HepG2 (cell line): ENCODE measurements around the gene NEFH. TPM values are rescaled to one million over a fixed set of nuclear protein-coding genes. Genes with fewer than 3 reads are reported as not detected.

Source experiments
- ATAC-seq: fragments of 200-7000 bp; cut with Tn5 transposase; 3 replicates; pipeline ENCODE4 v1.9.1; 2020; ENCODE audit warnings: mild to moderate bottlenecking, moderate library complexity
- BruUV-seq: library from RNA; stranded (reverse); fragments of 400-500 nt; replicated peaks from 2 replicates; lab custom pipeline; 2021; lab: Mats Ljungman, UMichigan
- CTCF ChIA-PET: fragments of 300-600 bp; formaldehyde crosslinking; extraction: SDS; loops from one replicate; lab custom pipeline; 2021; ENCODE audit warnings: low total read pairs, inconsistent platforms, low intra/inter-chr PET ratio; lab: Yijun Ruan, JAX
- POLR2A ChIA-PET: fragments of 350-600 bp; sonication (Branson Sonifier 250); formaldehyde crosslinking; loops from one replicate; lab custom pipeline; 2020; ENCODE audit warnings: antibody characterized with exemption, inconsistent platforms; lab: Yijun Ruan, JAX
- DNase-seq: peaks from one replicate; pipeline ENCODE4 v3.0.0-alpha.2; 2015; ENCODE audit warnings: low spot score
- FAIRE-seq: peaks from 3 replicates; lab custom pipeline; 2011; peaks lifted over from hg19 to GRCh38; lab: Jason Lieb, UNC
- H2AFZ ChIP-seq: one replicate; pipeline ENCODE4 v1.6.1; 2011; ENCODE audit warnings: low read length, inconsistent platforms
- H3K27ac ChIP-seq: fragments of 300-600 bp; 3 replicates; pipeline ENCODE4 v1.8.0; 2011; ENCODE audit warnings: mixed run types, mild to moderate bottlenecking, mixed read lengths, low read length, inconsistent platforms; ENCODE audit not compliant: insufficient read depth; ENCODE audit errors: extremely low read length
- H3K27me3 ChIP-seq, 2 experiments: fragments of 200-600 bp in 1 of 2; 2 replicates in 1 of 2; 3 replicates in 1 of 2; pipeline versions ENCODE4 v1.6.0 to v1.8.0; 2011; ENCODE audit warnings: low read length in 2 of 2, mild to moderate bottlenecking in 2 of 2, moderate library complexity in 2 of 2, inconsistent platforms in 1 of 2; ENCODE audit not compliant: insufficient read depth in 2 of 2, control insufficient read depth in 1 of 2
- H3K36me3 ChIP-seq, 2 experiments: fragments of 200-600 bp in 1 of 2; replicated peaks in 1 of 2; 2 replicates in 1 of 2; 3 replicates in 1 of 2; pipeline versions ENCODE4 v1.5.1 to v1.8.0; 2011; ENCODE audit warnings: low read length in 2 of 2, inconsistent platforms in 1 of 2; ENCODE audit not compliant: insufficient read depth in 2 of 2, control insufficient read depth in 1 of 2
- H3K4me1 ChIP-seq: 2 replicates; pipeline ENCODE4 v1.5.1; 2012; ENCODE audit warnings: low read length, inconsistent platforms; ENCODE audit not compliant: insufficient read depth
- H3K4me2 ChIP-seq: 2 replicates; pipeline ENCODE4 v1.6.0; 2011; ENCODE audit warnings: low read depth, low read length, inconsistent platforms
- H3K4me3 ChIP-seq, 3 experiments: fragments of 200-600 bp in 1 of 3; sonication (generic), shearing (Covaris generic) in 1 of 3; replicated peaks in 1 of 3; 2 replicates each; pipeline ENCODE4 v1.5.1; 2011 to 2016; ENCODE audit warnings: low read length in 3 of 3, inconsistent platforms in 2 of 3, low read depth in 2 of 3, mild to moderate bottlenecking in 2 of 3, control low read depth in 1 of 3, mixed read lengths in 1 of 3; ENCODE audit not compliant: insufficient read depth in 1 of 3
- H3K79me2 ChIP-seq: one replicate; pipeline ENCODE4 v1.6.1; 2011; ENCODE audit warnings: low read length, inconsistent platforms; ENCODE audit not compliant: insufficient read depth
- H3K9ac ChIP-seq: 2 replicates; pipeline ENCODE4 v1.6.0; 2011; ENCODE audit warnings: mild to moderate bottlenecking, low read depth, low read length, inconsistent platforms; ENCODE audit not compliant: insufficient read depth
- H3K9me3 ChIP-seq: 2 replicates; pipeline ENCODE4 v1.5.1; 2012; ENCODE audit warnings: mild to moderate bottlenecking, low read length
- H4K20me1 ChIP-seq: 2 replicates; pipeline ENCODE4 v1.6.0; 2011; ENCODE audit warnings: inconsistent platforms, mild to moderate bottlenecking, low read length, moderate library complexity; ENCODE audit not compliant: insufficient read depth
- HES4 ChIP-seq: sonication (generic); formaldehyde crosslinking; IDR thresholded peaks from 2 replicates; pipeline ENCODE4 v1.9.0; 2021; ENCODE audit warnings: mild to moderate bottlenecking, missing genetic modification reagents, borderline replicate concordance
- KDM2A ChIP-seq: sonication (generic); formaldehyde crosslinking; IDR thresholded peaks from 2 replicates; pipeline ENCODE4 v1.4.0; 2020; ENCODE audit warnings: low read depth, missing genetic modification reagents, borderline replicate concordance
- NFATC3 ChIP-seq: sonication (generic); formaldehyde crosslinking; IDR thresholded peaks from 2 replicates; pipeline ENCODE4 v1.5.1; 2020; ENCODE audit warnings: mild to moderate bottlenecking, missing genetic modification reagents
- SPEN ChIP-seq: sonication (generic); formaldehyde crosslinking; IDR thresholded peaks from 2 replicates; pipeline ENCODE4 v1.5.1; 2020; ENCODE audit warnings: low read depth, mild to moderate bottlenecking, missing genetic modification reagents
- ZNF121 ChIP-seq: sonication (generic); formaldehyde crosslinking; IDR thresholded peaks from 2 replicates; pipeline ENCODE4 v1.5.0; 2020; ENCODE audit warnings: mild to moderate bottlenecking, missing genetic modification reagents
- ZNF510 ChIP-seq: sonication (generic); formaldehyde crosslinking; IDR thresholded peaks from 2 replicates; pipeline ENCODE4 v1.4.0; 2020; ENCODE audit warnings: low read depth, mild to moderate bottlenecking, missing genetic modification reagents
- ZNF546 ChIP-seq: sonication (generic); formaldehyde crosslinking; conservative IDR thresholded peaks from 2 replicates; pipeline ENCODE4 v1.8.1; 2023; ENCODE audit warnings: mild to moderate bottlenecking, missing genetic modification reagents
- ZNF7 ChIP-seq: IDR thresholded peaks from 2 replicates; pipeline ENCODE4 v1.6.1; 2016; ENCODE audit warnings: missing biosample characterization, missing genetic modification reagents
- WGBS: methylation state at CpG from one replicate; pipeline ENCODE4 v1.1.6; 2017; ENCODE audit warnings: low lambda C conversion rate; 5-methylcytosine and 5-hydroxymethylcytosine counted together
- in situ Hi-C: cut with HindIII; loops from 2 replicates; pipeline ENCODE4 v1.10.0; 2017; ENCODE audit warnings: low pct_unique_long_range_greater_than_20kb; ENCODE audit not compliant: extremely low pct_ligation_motif_present
- intact Hi-C: fragments of 100-400 bp; cut with micrococcal nuclease; formaldehyde crosslinking; loops from one replicate; pipeline ENCODE4 v1.10.0; 2022; ENCODE audit not compliant: unreplicated experiment
- polyA plus RNA-seq, 8 experiments: library from polyadenylated mRNA; depleted of rRNA in 3 of 8; stranded (reverse) in 7 of 8; unstranded in 1 of 8; fragments of >200 nt; fragmentation: Illumina TruSeq in 4 of 8; extraction: Trizol in 4 of 8; gene quantifications; 2 replicates each; pipeline versions ENCODE4 v1.2.1 to v1.2.3, GENCODE V29; 2011 to 2016; ENCODE audit warnings: low read depth in 4 of 8, missing spikeins in 1 of 8, mixed read lengths in 1 of 8; ENCODE audit not compliant: insufficient read depth in 1 of 8
- total RNA-seq, 5 experiments: library from RNA; depleted of rRNA; stranded (reverse); fragments of >200 nt; fragmentation: Illumina TruSeq; extraction: Trizol; gene quantifications; 2 replicates each; pipeline ENCODE4 v1.2.3, GENCODE V29; 2016; ENCODE audit warnings: low read depth in 1 of 5
- TF ChIP-seq, protein P1 (sequence below): sonication (generic); formaldehyde crosslinking; IDR thresholded peaks from 2 replicates; pipeline ENCODE4 v1.5.1; 2020; ENCODE audit warnings: mild to moderate bottlenecking, missing genetic modification reagents, moderate library complexity

NEFH gene
- total and polyA plus RNA-seq, 2 of the 13 experiments (the other 11 are each of a cell fraction or from before 2014, with no cell fraction given): not detected

DNA sequence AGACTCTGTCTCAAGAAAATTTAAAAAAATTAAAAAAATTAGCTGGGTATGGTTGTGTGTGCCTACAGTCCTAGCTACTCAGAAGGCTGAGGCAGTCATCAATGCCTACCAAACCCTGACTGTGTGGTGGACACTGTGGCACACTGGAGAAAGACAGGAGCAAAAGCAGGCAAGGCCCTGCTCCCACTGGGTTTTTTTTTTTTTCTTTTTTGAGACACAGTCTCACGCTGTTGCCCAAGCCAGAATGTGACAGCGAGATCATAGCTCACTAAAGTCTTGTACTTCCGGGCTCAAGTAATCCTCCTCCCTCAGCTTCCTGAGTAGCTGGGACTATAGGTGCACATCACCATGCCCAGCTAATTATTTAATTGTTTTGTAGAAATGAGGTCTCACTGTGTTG, 4.6 kb downstream of the NEFH start:
- H3K9me3 ChIP-seq: no peaks in the 10 kb centered on the region
- ChIA-PET CTCF (no interaction called here), POLR2A (no interaction called here)
- no peak for TF ChIP-seq KDM2A (CRISPR knock-in tag)
- TF ChIP-seq ZNF7: peak; percentile 77
- no peak overlapping the region for H3K4me2 ChIP-seq
- no peak overlapping the region for H2AFZ ChIP-seq
- 15% methylated on average over 3 of the region's 3 CpGs for WGBS
- peaks cover 2 to 16% of the 10 kb centered on the region in 2 experiments for H3K27me3 ChIP-seq
- no peak overlapping the region for H3K9ac ChIP-seq
- no TSS peak for BruUV-seq
- no peak for DNase-seq
- peaks cover 13% of the 10 kb centered on the region; the same call in 1 of the 2 replicates for H3K4me1 ChIP-seq
- no peaks in the 10 kb centered on the region for H4K20me1 ChIP-seq
- intact Hi-C loops: no loop called here
- H3K36me3 ChIP-seq: no peaks in the 10 kb centered on the region
- no peak for ATAC-seq
- in situ Hi-C loops: no loop called here
- FAIRE-seq: no peak
- H3K4me3 ChIP-seq: no peak overlapping the region
- H3K79me2 ChIP-seq: no peaks in the 10 kb centered on the region
- H3K27ac ChIP-seq: no peak overlapping the region

DNA sequence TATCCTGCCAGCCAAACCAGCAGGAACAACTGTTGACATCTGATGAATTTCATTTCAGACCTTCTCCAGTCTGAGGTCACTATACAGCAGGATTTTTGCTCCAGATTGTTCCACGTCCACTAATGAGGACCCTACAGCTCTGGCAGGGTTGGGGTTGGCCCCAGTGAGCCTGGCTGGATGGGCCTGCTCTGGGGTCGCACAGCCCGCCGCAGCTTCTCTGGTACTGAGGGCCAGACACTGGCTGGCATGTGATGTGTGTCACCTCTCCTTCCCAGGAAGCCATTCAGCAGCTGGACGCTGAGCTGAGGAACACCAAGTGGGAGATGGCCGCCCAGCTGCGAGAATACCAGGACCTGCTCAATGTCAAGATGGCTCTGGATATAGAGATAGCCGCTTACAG, 5.4 kb downstream of the NEFH start:
- peaks cover 13% of the 10 kb centered on the region; the same call in 1 of the 2 replicates for H3K4me1 ChIP-seq
- intact Hi-C loops: no loop called here
- WGBS: 61% methylated on average over 4 of the region's 8 CpGs
- H3K27me3 ChIP-seq: peaks cover 2 to 14% of the 10 kb centered on the region in 2 experiments; a peak in 4 of 5 replicates
- DNase-seq: no peak
- H3K79me2 ChIP-seq: no peaks in the 10 kb centered on the region
- no peak overlapping the region for H3K4me2 ChIP-seq
- POLR2A ChIA-PET: no interaction called here
- no peak for TF ChIP-seq HES4
- TF ChIP-seq ZNF510: no peak
- TF ChIP-seq ZNF546 (CRISPR knock-in tag): no peak
- TF ChIP-seq SPEN (CRISPR knock-in tag): no peak
- TF ChIP-seq, protein P1, sequence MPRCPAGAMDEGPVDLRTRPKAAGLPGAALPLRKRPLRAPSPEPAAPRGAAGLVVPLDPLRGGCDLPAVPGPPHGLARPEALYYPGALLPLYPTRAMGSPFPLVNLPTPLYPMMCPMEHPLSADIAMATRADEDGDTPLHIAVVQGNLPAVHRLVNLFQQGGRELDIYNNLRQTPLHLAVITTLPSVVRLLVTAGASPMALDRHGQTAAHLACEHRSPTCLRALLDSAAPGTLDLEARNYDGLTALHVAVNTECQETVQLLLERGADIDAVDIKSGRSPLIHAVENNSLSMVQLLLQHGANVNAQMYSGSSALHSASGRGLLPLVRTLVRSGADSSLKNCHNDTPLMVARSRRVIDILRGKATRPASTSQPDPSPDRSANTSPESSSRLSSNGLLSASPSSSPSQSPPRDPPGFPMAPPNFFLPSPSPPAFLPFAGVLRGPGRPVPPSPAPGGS (CRISPR knock-in tag): no peak
- TF ChIP-seq ZNF121 (CRISPR knock-in tag): no peak
- TF ChIP-seq NFATC3: no peak
- TF ChIP-seq, all 625 proteins: peak for 0
- H2AFZ ChIP-seq: no peak overlapping the region
- H3K9me3 ChIP-seq: no peaks in the 10 kb centered on the region
- CTCF ChIA-PET: no interaction called here
- no peak for FAIRE-seq
- no peak overlapping the region for H3K27ac ChIP-seq
- H3K36me3 ChIP-seq: no peaks in the 10 kb centered on the region
- no peaks in the 10 kb centered on the region for H4K20me1 ChIP-seq
- ATAC-seq: no peak
- H3K4me3 ChIP-seq: no peak overlapping the region
- BruUV-seq: no TSS peak
- in situ Hi-C loops: no loop called here
- no peak overlapping the region for H3K9ac ChIP-seq
